Measurements from ENCODE around the gene HNRNPLL.

DNA sequence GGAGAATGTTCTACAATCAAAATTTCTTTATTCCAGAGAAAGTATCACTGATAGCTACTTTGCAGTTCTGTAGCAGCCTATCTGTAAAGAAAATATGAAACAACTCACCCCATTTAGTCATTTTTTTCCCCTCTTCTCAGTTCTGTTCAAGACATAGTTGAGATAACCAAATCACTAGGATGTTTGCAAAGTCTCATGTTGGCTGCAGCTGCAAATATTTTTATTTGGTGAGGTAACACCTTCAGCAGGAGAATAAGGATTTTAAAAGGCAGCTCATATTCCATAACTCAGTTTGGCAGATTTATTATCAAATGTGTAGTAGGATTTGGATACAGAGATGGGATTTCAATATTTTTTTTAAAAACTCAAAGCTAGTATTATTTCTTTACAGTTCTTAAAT lies 41.0 kb downstream of the HNRNPLL start:
- TF ChIP-seq, protein P1, sequence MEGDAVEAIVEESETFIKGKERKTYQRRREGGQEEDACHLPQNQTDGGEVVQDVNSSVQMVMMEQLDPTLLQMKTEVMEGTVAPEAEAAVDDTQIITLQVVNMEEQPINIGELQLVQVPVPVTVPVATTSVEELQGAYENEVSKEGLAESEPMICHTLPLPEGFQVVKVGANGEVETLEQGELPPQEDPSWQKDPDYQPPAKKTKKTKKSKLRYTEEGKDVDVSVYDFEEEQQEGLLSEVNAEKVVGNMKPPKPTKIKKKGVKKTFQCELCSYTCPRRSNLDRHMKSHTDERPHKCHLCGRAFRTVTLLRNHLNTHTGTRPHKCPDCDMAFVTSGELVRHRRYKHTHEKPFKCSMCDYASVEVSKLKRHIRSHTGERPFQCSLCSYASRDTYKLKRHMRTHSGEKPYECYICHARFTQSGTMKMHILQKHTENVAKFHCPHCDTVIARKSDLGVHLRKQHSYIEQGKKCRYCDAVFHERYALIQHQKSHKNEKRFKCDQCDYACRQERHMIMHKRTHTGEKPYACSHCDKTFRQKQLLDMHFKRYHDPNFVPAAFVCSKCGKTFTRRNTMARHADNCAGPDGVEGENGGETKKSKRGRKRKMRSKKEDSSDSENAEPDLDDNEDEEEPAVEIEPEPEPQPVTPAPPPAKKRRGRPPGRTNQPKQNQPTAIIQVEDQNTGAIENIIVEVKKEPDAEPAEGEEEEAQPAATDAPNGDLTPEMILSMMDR (IDR thresholded peaks at IDR 0.05) = no peak
- TF ChIP-seq POLR2A (IDR thresholded peaks at IDR 0.05) = no peak
- no peak for TF ChIP-seq POLR2AphosphoS5 (IDR thresholded peaks at IDR 0.05)
